T-helper 17 cell (primary cell): Measurements from ENCODE around the gene EHD3. TPM values are rescaled to one million over a fixed set of nuclear protein-coding genes. Genes with fewer than 3 reads are reported as not detected.

Source experiments
- ATAC-seq: fragments of 150-1000 bp; cut with Tn5 transposase; 2 replicates; pipeline ENCODE4 v1.10.0; 2021; ENCODE audit warnings: mild to moderate bottlenecking, moderate library complexity
- DNase-seq, 3 donors: peaks; one replicate each; pipeline versions ENCODE4 v3.0.0 to v3.0.0-alpha.2; 2020 to 2021
- H3K9me3 ChIP-seq: one replicate; pipeline ENCODE4 v1.7.0; 2013; ENCODE audit warnings: low read length, mild to moderate bottlenecking; ENCODE audit not compliant: control insufficient read depth, poor library complexity, severe bottlenecking
- H3K27ac Mint-ChIP-seq: one replicate; pipeline ENCODE4 v1.8.0; 2022; ENCODE audit warnings: mild to moderate bottlenecking, moderate library complexity, mixed read lengths
- H3K27me3 Mint-ChIP-seq: one replicate; pipeline ENCODE4 v1.8.0; 2022; ENCODE audit warnings: mixed read lengths
- H3K36me3 Mint-ChIP-seq: one replicate; pipeline ENCODE4 v1.8.0; 2022; ENCODE audit warnings: low read depth, mixed read lengths
- H3K4me1 Mint-ChIP-seq: one replicate; pipeline ENCODE4 v1.8.0; 2022; ENCODE audit warnings: mild to moderate bottlenecking, mixed read lengths
- H3K4me3 Mint-ChIP-seq: one replicate; pipeline ENCODE4 v1.8.0; 2022; ENCODE audit warnings: mild to moderate bottlenecking, moderate library complexity, mixed read lengths
- total RNA-seq, 4 donors: library from RNA in 2 of 4; stranded (reverse) in 2 of 4; gene quantifications; one replicate each; pipeline ENCODE4 v1.2.3 and lab custom pipeline; 2022 to 2026

The EHD3 gene
- total RNA-seq, 2 donors from 2014 or later = 3.9 to 23.5 TPM

DNA sequence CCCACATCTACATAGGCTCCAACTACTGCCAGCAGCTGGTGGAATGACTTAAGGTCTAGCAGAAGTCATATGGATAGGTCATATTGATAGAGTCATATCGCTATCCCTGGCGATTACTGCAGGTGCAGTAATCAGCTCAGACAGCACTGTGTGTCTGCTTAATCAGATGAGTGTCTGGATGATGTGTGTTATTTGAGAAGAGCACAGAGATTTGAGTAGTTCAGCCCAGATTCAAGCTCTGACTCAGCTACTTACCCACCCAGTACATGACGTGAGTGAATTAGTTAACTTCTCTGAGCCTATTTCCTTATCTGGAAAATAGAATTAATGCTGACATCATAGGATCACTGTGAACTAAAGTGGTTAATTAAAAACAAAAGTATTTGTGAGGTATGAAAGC lies 78.9 kb downstream of the EHD3 start:
- H3K9me3 ChIP-seq = no peaks in the 10 kb centered on the region
- no peak overlapping the region for H3K4me3 Mint-ChIP-seq
- H3K27me3 Mint-ChIP-seq = peaks cover 5% of the 10 kb centered on the region
- DNase-seq = no peak
- no peak overlapping the region for H3K27ac Mint-ChIP-seq
- ATAC-seq = no peak
- H3K4me1 Mint-ChIP-seq = peaks cover 18% of the 10 kb centered on the region
- H3K36me3 Mint-ChIP-seq = peaks cover 3% of the 10 kb centered on the region

GRCh38 chr2:31314761-31315160 lies 80.8 kb downstream of the EHD3 start:
- peaks cover 34% of the 10 kb centered on the region for H3K4me1 Mint-ChIP-seq
- ATAC-seq (no peak), DNase-seq (no peak)
- peaks cover 5% of the 10 kb centered on the region for H3K27me3 Mint-ChIP-seq
- no peaks in the 10 kb centered on the region for H3K9me3 ChIP-seq
- peaks cover 3% of the 10 kb centered on the region for H3K36me3 Mint-ChIP-seq
- H3K27ac Mint-ChIP-seq = no peak overlapping the region
- no peak overlapping the region for H3K4me3 Mint-ChIP-seq

GRCh38 chr2:31317396-31317795 lies 83.4 kb downstream of the EHD3 start:
- Mint-ChIP-seq H3K4me3 (no peak overlapping the region), H3K4me1 (peaks cover 44% of the 10 kb centered on the region)
- no peak for ATAC-seq

GRCh38 chr2:31318361-31319336 lies 84.7 kb downstream of the EHD3 start:
- Mint-ChIP-seq H3K4me3 (peak overlapping the region; percentile 65), H3K27ac (peak overlapping the region; percentile 90), H3K27me3 (no peaks in the 10 kb centered on the region), H3K4me1 (peaks cover 52% of the 10 kb centered on the region), H3K36me3 (no peaks in the 10 kb centered on the region)
- ATAC-seq = peak; percentile 68
- no peak for DNase-seq
- H3K9me3 ChIP-seq = no peaks in the 10 kb centered on the region

More at GRCh38 chr2:31317396-31317795, 83.4 kb downstream of the EHD3 start:
- Mint-ChIP-seq H3K27ac (peak overlapping the region; percentile 90), H3K36me3 (no peaks in the 10 kb centered on the region), H3K27me3 (no peaks in the 10 kb centered on the region)
- DNase-seq = no peak
- no peaks in the 10 kb centered on the region for H3K9me3 ChIP-seq

Other genes with a start within 250 kb of the EHD3 start
- gene GALNT14, start 95.7 kb upstream of the EHD3 start, total RNA-seq = not detected
- gene CAPN14, start 16.6 kb upstream of the EHD3 start, total RNA-seq = under 1 TPM; 0.18 to 0.65 TPM
- under 1 TPM in 1 of 2 donors, not detected in 1; 0.16 TPM for gene XDH, start 180.6 kb downstream of the EHD3 start, total RNA-seq